ENCODE measurements around the gene CCDC90B. TPM values are rescaled to one million over a fixed set of nuclear protein-coding genes. Genes with fewer than 3 reads are reported as not detected.

CCDC90B gene
- total and polyA plus RNA-seq, 2 of the 13 experiments (the other 11 are each of a cell fraction or from before 2014, with no cell fraction given): 17.1 to 46.1 TPM

DNA sequence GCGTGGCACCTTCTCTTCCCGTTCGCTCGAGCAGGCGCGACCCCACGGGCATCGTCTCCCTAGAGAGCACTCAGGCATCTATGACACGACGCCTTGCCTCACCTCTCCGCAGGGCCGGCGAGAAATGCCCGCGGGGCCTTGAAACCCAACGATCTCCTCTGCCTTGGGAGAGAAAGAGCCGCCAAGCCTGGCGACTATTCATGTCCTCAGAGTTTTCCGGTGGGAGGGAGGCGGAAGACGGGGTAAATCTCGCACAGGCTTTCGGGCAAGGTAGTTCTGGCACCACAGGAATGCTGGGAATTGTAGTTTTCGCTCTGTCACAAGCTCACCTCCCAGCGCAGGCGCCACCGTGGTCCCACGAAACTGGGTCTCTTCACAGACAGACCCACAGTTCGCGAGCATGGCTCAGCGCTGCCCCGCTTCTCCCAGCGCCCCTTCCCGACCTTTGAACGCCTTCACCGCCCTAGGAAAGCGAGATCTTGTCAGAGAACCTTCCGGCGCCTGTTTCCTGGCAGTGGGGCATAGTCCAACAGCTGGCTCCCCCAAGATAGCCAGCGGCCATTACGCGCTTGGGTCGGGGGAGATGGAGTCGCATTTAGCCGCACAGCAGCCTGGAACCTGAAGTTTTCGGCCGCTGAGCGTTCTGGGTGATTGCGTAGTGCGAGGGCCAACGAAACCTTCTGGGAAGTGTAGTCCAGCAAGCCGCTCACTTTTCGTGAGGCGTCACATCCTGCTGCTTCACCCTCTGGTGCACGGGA is at the start of gene CCDC90B (continued):
- TF ChIP-seq, protein P1, sequence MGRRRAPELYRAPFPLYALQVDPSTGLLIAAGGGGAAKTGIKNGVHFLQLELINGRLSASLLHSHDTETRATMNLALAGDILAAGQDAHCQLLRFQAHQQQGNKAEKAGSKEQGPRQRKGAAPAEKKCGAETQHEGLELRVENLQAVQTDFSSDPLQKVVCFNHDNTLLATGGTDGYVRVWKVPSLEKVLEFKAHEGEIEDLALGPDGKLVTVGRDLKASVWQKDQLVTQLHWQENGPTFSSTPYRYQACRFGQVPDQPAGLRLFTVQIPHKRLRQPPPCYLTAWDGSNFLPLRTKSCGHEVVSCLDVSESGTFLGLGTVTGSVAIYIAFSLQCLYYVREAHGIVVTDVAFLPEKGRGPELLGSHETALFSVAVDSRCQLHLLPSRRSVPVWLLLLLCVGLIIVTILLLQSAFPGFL (CRISPR knock-in tag; IDR thresholded peaks at IDR 0.05): no peak
- TF ChIP-seq ZNF878 (CRISPR knock-in tag; IDR thresholded peaks at IDR 0.05): no peak
- peak; percentile 28 for TF ChIP-seq KDM3A (CRISPR knock-in tag; IDR thresholded peaks at IDR 0.05; ENCODE audit: low read depth)
- 0 out of 2 replicates have a peak, but pooled peaks have one; percentile 77 for TF ChIP-seq NFIB (CRISPR knock-in tag; IDR thresholded peaks at IDR 0.05; ENCODE audit: borderline replicate concordance)
- TF ChIP-seq ZNF12 (CRISPR knock-in tag; IDR thresholded peaks at IDR 0.05): 0 out of 2 replicates have a peak, but pooled peaks have one; percentile 52
- TF ChIP-seq MAF1 (CRISPR knock-in tag; IDR thresholded peaks at IDR 0.05; ENCODE audit: borderline replicate concordance): peak; percentile 85; the same call in 1 of the 2 replicates
- TF ChIP-seq SAFB2 (CRISPR knock-in tag; IDR thresholded peaks at IDR 0.05; ENCODE audit: borderline replicate concordance, low read depth): peak; percentile 58; the same call in 1 of the 2 replicates
- peak; percentile 56; the same call in 1 of the 2 replicates for TF ChIP-seq BRD4 (CRISPR knock-in tag; IDR thresholded peaks at IDR 0.05)
- peak; percentile 74 for TF ChIP-seq GABPA (IDR thresholded peaks at IDR 0.05; ENCODE audit: low read depth, low read length)
- peak; percentile 89 for TF ChIP-seq GABPA (CRISPR knock-in tag; IDR thresholded peaks at IDR 0.05; ENCODE audit: low read depth)
- no peak; the same call in none of the 2 replicates for TF ChIP-seq BCL6 (CRISPR knock-in tag; IDR thresholded peaks at IDR 0.05)
- TF ChIP-seq, protein P2, sequence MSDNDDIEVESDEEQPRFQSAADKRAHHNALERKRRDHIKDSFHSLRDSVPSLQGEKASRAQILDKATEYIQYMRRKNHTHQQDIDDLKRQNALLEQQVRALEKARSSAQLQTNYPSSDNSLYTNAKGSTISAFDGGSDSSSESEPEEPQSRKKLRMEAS (IDR thresholded peaks at IDR 0.05): peak; percentile 69
- TF ChIP-seq, protein P3, sequence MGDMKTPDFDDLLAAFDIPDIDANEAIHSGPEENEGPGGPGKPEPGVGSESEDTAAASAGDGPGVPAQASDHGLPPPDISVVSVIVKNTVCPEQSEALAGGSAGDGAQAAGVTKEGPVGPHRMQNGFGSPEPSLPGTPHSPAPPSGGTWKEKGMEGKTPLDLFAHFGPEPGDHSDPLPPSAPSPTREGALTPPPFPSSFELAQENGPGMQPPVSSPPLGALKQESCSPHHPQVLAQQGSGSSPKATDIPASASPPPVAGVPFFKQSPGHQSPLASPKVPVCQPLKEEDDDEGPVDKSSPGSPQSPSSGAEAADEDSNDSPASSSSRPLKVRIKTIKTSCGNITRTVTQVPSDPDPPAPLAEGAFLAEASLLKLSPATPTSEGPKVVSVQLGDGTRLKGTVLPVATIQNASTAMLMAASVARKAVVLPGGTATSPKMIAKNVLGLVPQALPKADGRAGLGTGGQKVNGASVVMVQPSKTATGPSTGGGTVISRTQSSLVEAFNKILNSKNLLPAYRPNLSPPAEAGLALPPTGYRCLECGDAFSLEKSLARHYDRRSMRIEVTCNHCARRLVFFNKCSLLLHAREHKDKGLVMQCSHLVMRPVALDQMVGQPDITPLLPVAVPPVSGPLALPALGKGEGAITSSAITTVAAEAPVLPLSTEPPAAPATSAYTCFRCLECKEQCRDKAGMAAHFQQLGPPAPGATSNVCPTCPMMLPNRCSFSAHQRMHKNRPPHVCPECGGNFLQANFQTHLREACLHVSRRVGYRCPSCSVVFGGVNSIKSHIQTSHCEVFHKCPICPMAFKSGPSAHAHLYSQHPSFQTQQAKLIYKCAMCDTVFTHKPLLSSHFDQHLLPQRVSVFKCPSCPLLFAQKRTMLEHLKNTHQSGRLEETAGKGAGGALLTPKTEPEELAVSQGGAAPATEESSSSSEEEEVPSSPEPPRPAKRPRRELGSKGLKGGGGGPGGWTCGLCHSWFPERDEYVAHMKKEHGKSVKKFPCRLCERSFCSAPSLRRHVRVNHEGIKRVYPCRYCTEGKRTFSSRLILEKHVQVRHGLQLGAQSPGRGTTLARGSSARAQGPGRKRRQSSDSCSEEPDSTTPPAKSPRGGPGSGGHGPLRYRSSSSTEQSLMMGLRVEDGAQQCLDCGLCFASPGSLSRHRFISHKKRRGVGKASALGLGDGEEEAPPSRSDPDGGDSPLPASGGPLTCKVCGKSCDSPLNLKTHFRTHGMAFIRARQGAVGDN (CRISPR knock-in tag; IDR thresholded peaks at IDR 0.05): peak; percentile 98
- TF ChIP-seq CREM (IDR thresholded peaks at IDR 0.05): peak; percentile 99
- 0 out of 2 replicates have a peak, but pooled peaks have one; percentile 55 for TF ChIP-seq CREM (CRISPR knock-in tag; IDR thresholded peaks at IDR 0.05)
- peak; percentile 82; the same call in 1 of the 2 replicates for TF ChIP-seq RXRA (CRISPR knock-in tag; IDR thresholded peaks at IDR 0.05)
- TF ChIP-seq ZMAT3 (CRISPR knock-in tag; conservative IDR thresholded peaks at IDR 0.05): peak; percentile 21; the same call in 1 of the 2 replicates
- TF ChIP-seq ZNF781 (CRISPR knock-in tag; IDR thresholded peaks at IDR 0.05; ENCODE audit: borderline replicate concordance, not compliant biosample characterization): peak; percentile 94
- TF ChIP-seq ZNF431 (CRISPR knock-in tag; IDR thresholded peaks at IDR 0.05; ENCODE audit: borderline replicate concordance, low read depth): peak; percentile 79
- peak; percentile 79; the same call in 1 of the 2 replicates for TF ChIP-seq ZNF225 (CRISPR knock-in tag; IDR thresholded peaks at IDR 0.05)

Data from HepG2 (cell line).